KMS-11 (cell line): ENCODE data around the gene FOLR2.
"Not testable (repeated sequence)": the region's sequence is repeated elsewhere in the genome, so short reads cannot be mapped to it uniquely, and the experiment has no call there.

Source experiments
- H2AFZ ChIP-seq: fragments of 200-600 bp; sonication (generic); 2 replicates; pipeline ENCODE4 v1.6.1; 2016; ENCODE audit warnings: antibody characterized with exemption, mixed run types, low read depth
- H3K27ac ChIP-seq: fragments of 200-600 bp; sonication (generic); 2 replicates; pipeline ENCODE4 v1.6.1; 2016; ENCODE audit warnings: mild to moderate bottlenecking, mixed run types
- H3K27me3 ChIP-seq: fragments of 200-600 bp; sonication (generic); 2 replicates; pipeline ENCODE4 v1.6.1; 2017; ENCODE audit warnings: mild to moderate bottlenecking, low read depth, mixed run types, moderate library complexity; ENCODE audit not compliant: insufficient read depth
- H3K36me3 ChIP-seq: fragments of 200-600 bp; sonication (generic); 2 replicates; pipeline ENCODE4 v1.6.1; 2017; ENCODE audit warnings: mild to moderate bottlenecking, mixed run types; ENCODE audit not compliant: insufficient read depth
- H3K4me1 ChIP-seq: fragments of 200-600 bp; sonication (generic); 2 replicates; pipeline ENCODE4 v1.6.1; 2016; ENCODE audit warnings: mild to moderate bottlenecking, low read depth, mixed run types; ENCODE audit not compliant: poor library complexity, severe bottlenecking
- H3K4me2 ChIP-seq: fragments of 200-600 bp; sonication (generic); 2 replicates; pipeline ENCODE4 v1.7.0; 2016; ENCODE audit warnings: mild to moderate bottlenecking, mixed run types
- H3K4me3 ChIP-seq: fragments of 200-600 bp; sonication (generic); IDR thresholded peaks from 2 replicates; pipeline ENCODE4 v1.6.1; 2017; ENCODE audit warnings: low read depth, low read length, mixed read lengths; ENCODE audit not compliant: insufficient read depth
- H3K79me2 ChIP-seq: fragments of 200-600 bp; sonication (generic); 2 replicates; pipeline ENCODE4 v1.6.1; 2016; ENCODE audit warnings: low read depth, mixed run types; ENCODE audit not compliant: insufficient read depth
- H3K9ac ChIP-seq: fragments of 200-600 bp; sonication (generic); 2 replicates; pipeline ENCODE4 v1.6.1; 2016; ENCODE audit warnings: mild to moderate bottlenecking, mixed run types
- H4K20me1 ChIP-seq: fragments of 200-600 bp; sonication (generic); 2 replicates; pipeline ENCODE4 v1.6.1; 2016; ENCODE audit warnings: mild to moderate bottlenecking, mixed run types; ENCODE audit not compliant: insufficient read depth
- TF ChIP-seq, protein P1 (sequence below): fragments of 200-600 bp; sonication (generic); conservative IDR thresholded peaks from 2 replicates; pipeline ENCODE4 v1.6.1; 2017; ENCODE audit warnings: low read depth, mild to moderate bottlenecking, antibody characterized with exemption, low read length, moderate library complexity, mixed read lengths

The FOLR2 gene

DNA sequence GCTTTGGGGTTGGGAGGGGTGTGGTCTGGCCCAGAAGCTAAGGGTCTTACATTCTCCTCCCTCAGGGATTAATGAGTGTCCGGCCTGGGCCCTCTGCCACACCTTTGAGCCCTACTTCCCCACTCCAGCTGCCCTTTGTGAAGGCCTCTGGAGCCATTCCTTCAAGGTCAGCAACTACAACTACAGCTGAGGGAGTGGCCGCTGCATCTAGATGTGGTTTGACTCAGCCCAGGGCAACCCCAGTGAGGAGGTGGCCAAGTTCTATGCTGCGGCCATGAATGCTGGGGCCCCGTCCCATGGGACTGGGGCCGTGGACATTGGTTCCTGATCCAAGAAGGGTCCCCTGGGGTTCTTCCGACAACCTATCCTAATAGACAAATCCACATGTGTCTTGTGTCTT lies 38.9 kb upstream of the FOLR2 start:
- TF ChIP-seq, protein P1, sequence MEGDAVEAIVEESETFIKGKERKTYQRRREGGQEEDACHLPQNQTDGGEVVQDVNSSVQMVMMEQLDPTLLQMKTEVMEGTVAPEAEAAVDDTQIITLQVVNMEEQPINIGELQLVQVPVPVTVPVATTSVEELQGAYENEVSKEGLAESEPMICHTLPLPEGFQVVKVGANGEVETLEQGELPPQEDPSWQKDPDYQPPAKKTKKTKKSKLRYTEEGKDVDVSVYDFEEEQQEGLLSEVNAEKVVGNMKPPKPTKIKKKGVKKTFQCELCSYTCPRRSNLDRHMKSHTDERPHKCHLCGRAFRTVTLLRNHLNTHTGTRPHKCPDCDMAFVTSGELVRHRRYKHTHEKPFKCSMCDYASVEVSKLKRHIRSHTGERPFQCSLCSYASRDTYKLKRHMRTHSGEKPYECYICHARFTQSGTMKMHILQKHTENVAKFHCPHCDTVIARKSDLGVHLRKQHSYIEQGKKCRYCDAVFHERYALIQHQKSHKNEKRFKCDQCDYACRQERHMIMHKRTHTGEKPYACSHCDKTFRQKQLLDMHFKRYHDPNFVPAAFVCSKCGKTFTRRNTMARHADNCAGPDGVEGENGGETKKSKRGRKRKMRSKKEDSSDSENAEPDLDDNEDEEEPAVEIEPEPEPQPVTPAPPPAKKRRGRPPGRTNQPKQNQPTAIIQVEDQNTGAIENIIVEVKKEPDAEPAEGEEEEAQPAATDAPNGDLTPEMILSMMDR: no peak
- Histone ChIP-seq H3K27ac (no peak overlapping the region), H3K79me2 (no peaks in the 10 kb centered on the region), H3K4me1 (no peaks in the 10 kb centered on the region), H3K4me3 (no peak overlapping the region), H3K27me3 (no peaks in the 10 kb centered on the region), H3K36me3 (no peaks in the 10 kb centered on the region), H4K20me1 (no peaks in the 10 kb centered on the region), H2AFZ (no peak overlapping the region), H3K9ac (no peak overlapping the region), H3K4me2 (no peak overlapping the region)

DNA sequence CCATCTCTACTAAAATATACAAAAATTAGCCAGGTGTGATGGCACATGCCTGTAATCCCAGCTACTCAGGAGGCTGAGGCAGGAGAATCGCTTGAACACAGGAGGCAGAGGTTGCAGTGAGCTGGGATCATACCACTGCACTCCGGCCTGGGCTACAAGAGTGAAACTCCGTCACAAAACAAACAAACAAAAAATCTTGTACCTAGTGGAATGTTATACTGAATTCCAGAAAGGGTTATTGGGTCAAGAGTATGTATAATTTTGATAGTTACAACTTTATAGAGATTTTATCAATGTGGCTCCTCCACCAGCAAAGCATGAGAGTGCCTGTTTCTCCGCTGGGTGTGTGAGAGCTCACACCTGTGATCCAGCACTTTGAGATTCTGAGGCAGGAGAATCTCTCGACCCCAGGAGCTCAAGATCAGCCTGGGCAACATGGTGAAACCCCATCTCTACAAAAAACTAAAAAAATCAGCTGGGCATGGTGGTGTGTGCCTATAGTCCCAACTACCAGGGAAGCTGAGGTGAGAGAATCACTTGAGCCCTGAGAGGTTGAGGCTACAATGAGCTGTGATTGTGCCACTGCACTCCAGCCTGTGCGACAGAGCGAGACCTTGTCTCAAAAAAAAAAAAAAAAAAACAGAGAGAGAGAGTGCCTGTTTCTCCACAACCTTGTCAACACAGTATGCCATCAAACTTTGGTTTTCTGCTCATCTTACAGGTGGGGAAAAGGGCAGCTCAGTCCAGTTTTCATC lies 37.4 kb upstream of the FOLR2 start:
- no peak overlapping the region for H3K4me2 ChIP-seq
- H3K36me3 ChIP-seq: no peaks in the 10 kb centered on the region
- no peak overlapping the region for H3K9ac ChIP-seq
- no peaks in the 10 kb centered on the region for H3K27me3 ChIP-seq
- TF ChIP-seq, protein P1: no peak
- no peak overlapping the region for H3K27ac ChIP-seq
- no peaks in the 10 kb centered on the region for H4K20me1 ChIP-seq
- no peaks in the 10 kb centered on the region for H3K4me1 ChIP-seq
- H3K4me3 ChIP-seq: no peak overlapping the region
- no peak overlapping the region for H2AFZ ChIP-seq
- no peaks in the 10 kb centered on the region for H3K79me2 ChIP-seq

DNA sequence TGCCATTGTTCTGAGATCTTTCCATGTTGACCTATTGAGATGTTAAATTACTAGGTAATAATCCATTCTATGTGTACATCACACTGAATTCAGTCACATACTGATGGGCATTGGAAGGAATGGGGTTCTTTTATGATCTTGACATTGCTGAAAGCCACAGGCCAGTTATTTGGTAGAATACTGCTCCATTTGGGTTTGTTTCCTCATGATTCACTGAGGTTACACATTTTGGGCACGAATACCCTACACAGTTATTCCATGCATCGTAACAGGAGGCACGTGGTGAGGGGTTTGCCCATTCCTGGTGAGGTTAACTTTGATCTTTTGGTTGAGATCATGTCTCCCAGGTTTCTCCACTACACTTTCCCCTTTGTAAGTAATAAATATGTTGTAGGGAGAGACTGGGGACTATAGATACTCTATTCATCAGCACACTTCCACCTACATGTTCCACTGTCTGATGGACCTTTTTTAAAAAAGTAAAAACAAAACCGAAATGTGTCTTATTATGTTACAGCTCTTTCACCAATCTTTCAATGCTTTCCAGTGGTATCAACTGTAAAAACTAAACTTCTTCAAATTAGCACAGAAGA lies 36.7 kb upstream of the FOLR2 start:
- H3K4me3 ChIP-seq: no peak overlapping the region
- TF ChIP-seq, protein P1: no peak
- no peaks in the 10 kb centered on the region for H4K20me1 ChIP-seq
- H3K79me2 ChIP-seq: no peaks in the 10 kb centered on the region
- no peaks in the 10 kb centered on the region for H3K36me3 ChIP-seq
- H3K4me2 ChIP-seq: no peak overlapping the region
- no peak overlapping the region for H2AFZ ChIP-seq
- H3K27ac ChIP-seq: no peak overlapping the region
- H3K4me1 ChIP-seq: no peaks in the 10 kb centered on the region
- H3K27me3 ChIP-seq: no peaks in the 10 kb centered on the region
- no peak overlapping the region for H3K9ac ChIP-seq

DNA sequence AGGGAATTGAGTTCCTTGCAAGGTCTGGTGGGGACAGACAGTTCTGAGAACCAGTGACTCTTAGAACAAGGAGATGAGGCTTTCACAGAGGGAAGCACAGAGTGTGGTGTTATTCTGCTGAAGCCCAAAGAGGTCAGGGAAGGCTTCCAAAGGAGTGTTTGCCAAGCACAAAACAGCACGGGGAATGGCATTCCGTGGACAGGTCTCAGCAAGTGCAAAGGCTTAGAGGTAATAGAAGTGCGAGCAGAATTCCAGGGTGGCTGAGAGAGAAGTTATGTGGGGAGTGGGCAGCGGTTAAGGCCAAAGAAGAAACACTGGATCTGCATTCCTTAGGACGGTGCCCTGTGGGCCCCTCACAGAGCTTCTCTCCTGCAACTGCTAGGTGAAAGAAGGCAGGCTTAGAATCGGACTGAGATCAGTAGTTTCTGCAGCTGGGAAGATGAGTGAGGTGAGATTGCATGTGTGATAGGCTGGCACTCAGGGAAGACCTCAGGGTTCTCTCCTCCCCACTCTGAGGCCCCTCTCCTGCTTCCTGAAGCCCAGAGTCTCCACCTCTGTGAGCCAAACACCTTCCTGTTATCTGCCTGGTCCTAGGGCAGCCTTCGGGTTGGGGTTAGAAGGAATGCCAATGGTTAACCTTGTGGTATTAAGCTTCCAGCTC lies 35.6 kb upstream of the FOLR2 start:
- not testable (repeated sequence) for H4K20me1 ChIP-seq, H3K36me3 ChIP-seq, H3K4me3 ChIP-seq, H3K27me3 ChIP-seq, H2AFZ ChIP-seq, H3K79me2 ChIP-seq, H3K9ac ChIP-seq, H3K27ac ChIP-seq, H3K4me2 ChIP-seq, H3K4me1 ChIP-seq

DNA sequence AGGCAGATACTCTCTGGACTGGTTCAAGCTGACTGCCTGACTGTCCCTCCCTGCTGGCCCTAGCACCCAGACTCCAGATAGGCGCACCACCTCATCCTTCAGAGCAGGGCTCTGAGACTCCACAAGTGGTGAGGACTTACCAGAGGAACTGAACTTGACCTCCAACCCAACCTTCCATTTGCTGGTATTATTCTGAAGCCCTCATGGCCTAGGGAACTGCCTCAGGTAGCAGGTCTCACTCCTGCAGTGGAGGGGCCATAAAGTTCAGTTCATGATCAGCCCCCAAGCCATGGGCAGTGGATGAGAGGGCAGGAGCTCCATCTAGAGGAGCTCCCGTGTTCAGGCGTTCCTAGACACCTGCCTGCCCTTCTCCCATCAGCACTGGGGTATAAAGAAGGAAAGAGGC lies 35.0 kb upstream of the FOLR2 start:
- H3K27ac ChIP-seq, H3K79me2 ChIP-seq, H2AFZ ChIP-seq: not testable (repeated sequence)

More for the DNA sequence above, 35.0 kb upstream of the FOLR2 start:
- not testable (repeated sequence) for H3K9ac ChIP-seq, H3K4me3 ChIP-seq, H4K20me1 ChIP-seq, H3K4me2 ChIP-seq, H3K27me3 ChIP-seq, H3K36me3 ChIP-seq, H3K4me1 ChIP-seq
